GM21515 (cell line): ENCODE results near the gene ZNF541.
"Not testable (repeated sequence)": the region's sequence is repeated elsewhere in the genome, so short reads cannot be mapped to it uniquely, and the experiment has no call there.

Experiments
- ATAC-seq: cut with Tn5 transposase; IDR thresholded peaks from one replicate; pipeline ENCODE4 v1.9.1; 2021; ENCODE audit not compliant: unreplicated experiment

The ZNF541 gene

GRCh38 chr19:47599671-47600245 is 26.8 kb upstream of the ZNF541 start:
- not testable (repeated sequence) for ATAC-seq

GRCh38 chr19:47598407-47599349 is 25.7 kb upstream of the ZNF541 start:
- ATAC-seq: no peak

DNA sequence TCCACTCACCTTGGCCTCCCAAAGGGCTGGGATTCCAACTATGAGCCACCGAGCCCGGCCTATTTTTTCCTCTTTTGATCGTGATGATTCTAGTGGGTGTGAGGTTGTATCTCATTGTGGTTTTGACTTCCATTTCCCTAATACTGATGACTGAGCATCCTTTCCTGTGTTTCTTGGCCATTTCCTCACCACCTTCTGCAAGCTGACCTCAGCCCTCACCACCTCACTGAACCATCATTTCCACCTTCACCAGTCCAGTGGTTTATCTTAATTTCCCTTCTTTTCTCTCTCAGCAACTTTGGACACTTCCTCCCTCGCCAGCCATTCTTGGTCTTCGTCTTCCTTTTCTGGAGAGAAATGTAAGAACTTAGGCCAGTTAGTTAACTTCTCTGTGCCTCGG is 23.0 kb upstream of the ZNF541 start:
- no peak for ATAC-seq

DNA sequence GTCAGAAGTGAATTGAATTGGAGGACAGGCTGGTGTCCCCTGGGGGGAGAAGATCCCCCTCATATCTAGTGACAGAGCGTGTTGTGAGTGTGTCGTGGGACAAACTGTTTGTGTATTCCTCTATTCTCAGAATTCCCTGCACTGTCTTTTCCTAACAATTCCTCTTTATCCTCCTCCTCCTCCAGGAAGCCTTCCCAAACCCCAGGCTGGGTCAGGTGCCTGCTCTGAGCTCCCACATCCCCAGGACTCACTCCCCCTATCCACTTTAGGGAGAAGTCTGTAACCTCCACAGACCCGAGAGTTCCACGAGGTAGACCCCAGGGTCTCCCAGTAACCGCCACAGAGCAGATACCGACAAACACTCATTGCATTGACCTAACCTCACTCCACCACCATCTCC is 20.9 kb upstream of the ZNF541 start:
- no peak for ATAC-seq

GRCh38 chr19:47589824-47590223 is 16.9 kb upstream of the ZNF541 start:
- ATAC-seq: no peak

- no peak for ATAC-seq
Observed at GRCh38 chr19:47587295-47587694, 14.3 kb upstream of the ZNF541 start.

DNA sequence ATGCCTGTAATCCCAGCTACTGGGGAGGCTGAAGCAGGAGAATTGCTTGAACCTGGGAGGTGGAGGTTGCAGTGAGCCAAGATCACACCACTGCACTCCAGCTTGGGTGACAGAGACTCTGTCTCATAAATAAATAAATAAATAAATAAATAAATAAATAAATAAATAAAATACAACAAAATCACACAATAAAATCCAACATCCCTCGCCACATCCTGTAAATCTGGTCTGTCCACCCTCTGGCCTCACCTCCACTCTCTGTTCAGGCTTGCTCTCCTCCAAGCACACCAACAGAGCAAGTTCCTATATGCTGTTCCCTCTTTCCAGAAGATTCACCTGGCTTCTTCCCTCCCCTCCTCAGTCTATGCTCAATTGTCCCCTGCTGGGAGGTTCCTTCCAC is 10.2 kb upstream of the ZNF541 start:
- not testable (repeated sequence) for ATAC-seq

GRCh38 chr19:47582320-47582909 is 9.5 kb upstream of the ZNF541 start:
- no peak for ATAC-seq

DNA sequence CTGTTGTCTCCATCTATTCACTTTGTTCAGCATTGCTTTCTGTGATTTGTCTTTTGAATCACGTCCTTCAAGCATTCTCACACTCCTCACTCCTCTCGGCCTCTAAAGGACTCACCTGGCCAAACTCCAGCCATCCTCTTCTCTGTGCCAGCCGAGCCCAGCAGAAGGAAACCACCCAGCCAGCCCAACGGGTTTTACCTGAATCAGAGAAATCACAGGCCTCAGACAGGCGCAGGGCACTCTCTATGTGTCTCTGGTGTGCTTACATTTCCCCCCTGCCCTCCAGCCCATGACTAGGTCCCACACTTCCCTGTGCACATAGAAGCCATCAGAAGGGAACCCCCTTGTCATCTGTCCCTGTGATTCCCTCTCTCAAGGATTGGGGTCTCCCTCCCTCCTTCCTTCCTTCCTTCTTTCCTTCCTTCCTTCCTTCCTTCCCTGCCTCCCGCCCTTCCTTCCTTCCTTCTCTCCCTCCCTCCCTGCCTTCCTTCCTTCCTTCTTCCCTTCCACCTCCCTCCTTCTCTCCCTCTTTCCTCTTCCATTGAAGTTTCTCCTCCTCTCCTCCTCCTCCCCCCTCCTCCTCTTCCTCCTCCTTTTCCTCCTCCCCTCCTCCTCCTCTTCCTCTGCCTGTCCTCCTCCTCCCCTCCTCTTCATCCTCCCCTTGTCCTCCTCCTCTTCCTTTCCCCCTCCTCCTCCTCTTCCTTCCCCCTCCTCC is 8.8 kb upstream of the ZNF541 start:
- no peak for ATAC-seq

DNA sequence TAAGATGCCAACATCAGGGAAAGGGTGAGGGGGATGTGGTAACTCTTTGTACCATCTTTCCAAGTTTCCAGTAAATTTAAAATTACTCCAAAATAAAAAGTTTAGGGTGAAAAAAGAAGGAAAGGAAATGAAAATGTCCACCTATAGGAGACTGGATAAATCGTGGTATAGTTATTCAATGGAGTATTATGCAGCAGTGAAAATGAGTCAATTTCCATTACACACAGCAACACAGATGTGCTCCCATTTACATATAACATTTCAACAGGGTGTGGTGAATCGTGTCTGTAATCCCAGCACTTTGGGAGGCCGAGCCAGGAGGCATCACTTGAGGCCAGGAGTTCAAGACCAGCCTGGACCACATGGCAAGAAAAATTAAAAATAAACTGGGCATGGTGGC is 7.4 kb upstream of the ZNF541 start:
- no peak for ATAC-seq

DNA sequence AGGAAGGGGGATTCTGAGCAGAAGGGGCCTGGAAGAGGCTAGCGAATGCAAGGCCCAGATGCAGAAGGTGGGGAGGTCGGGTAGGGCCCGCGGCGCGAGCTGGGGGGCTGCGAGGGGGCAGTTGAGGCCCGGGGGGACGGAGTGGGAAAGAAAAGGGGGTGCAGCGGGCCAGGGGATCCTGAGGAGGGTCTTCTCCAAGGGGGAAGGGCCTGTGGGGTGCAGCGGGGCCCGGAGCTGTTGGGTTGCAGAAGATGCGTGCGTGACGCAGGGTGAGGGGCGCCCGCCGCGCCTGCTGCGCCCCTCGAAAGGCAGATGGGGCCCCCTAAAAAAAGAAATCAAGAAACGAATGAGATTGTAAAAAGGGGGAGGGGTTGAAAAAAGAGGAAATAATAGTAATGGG is 313 bp downstream of the ZNF541 start:
- ATAC-seq: no peak

- ATAC-seq: no peak
Observed at GRCh38 chr19:47569331-47569730, 3.6 kb downstream of the ZNF541 start.

- no peak for ATAC-seq
Observed at GRCh38 chr19:47564081-47564480, 8.9 kb downstream of the ZNF541 start.

- no peak for ATAC-seq
Observed at GRCh38 chr19:47561440-47562057, 11.4 kb downstream of the ZNF541 start.

- ATAC-seq: no peak
Observed at GRCh38 chr19:47560999-47561398, 11.9 kb downstream of the ZNF541 start.

DNA sequence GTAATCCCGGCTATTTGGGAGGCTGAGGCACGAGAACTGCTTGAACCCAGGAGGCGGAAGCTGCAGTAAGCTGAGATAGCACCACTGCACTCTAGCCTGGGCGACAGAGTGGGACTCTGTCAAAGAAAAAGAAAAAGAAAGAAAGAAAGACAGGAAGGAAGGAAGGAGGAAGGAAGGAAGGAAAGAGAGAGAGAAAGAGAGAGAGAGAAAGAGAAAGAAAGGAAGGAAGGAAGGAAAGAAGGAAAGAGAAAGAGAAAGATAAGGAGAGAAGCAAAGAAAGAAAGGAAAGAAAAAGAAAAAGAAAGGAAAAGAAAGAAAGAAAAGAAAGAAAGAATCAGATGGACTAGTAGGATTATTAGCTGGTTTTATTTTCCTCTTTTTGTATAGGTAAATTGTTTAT is 22.8 kb downstream of the ZNF541 start:
- no peak for ATAC-seq

GRCh38 chr19:47549261-47549862 is 23.6 kb downstream of the ZNF541 start:
- no peak for ATAC-seq

DNA sequence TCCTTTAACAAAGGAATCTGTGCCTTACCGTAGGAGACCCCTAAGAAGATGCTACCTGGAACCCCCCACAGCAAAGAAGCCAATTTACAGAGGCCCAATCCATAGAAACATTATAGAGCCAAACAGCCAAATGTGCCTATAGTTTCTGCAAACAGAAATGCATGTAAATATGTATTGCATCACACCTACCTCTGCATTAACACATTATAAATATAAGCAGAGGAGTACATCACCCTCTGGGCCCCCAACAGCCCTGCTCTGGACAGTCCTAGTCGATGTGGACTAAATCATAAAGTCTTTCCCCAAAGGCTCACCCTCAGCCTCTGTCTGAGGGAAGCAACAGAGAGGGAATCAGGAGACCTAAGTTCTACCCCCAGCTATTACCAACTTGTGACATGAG is 25.7 kb downstream of the ZNF541 start:
- no peak for ATAC-seq

GRCh38 chr19:47545061-47545948 is 27.6 kb downstream of the ZNF541 start:
- ATAC-seq: no peak

- ATAC-seq: no peak
Observed at GRCh38 chr19:47544476-47544875, 28.5 kb downstream of the ZNF541 start.
